GM13976 (cell line): ENCODE measurements around the gene RNF145.

ENCODE experiments used
- DNase-seq: peaks from one replicate; pipeline ENCODE4 v3.0.0; 2012; ENCODE audit warnings: low spot score
- in situ Hi-C: fragments of 300-500 bp; cut with MboI; formaldehyde crosslinking; loops from one replicate; pipeline ENCODE4 v1.12.0; 2022; ENCODE audit warnings: low sequenced_read_pairs, mixed read lengths, inconsistent platforms; ENCODE audit not compliant: unreplicated experiment
- TF ChIP-seq, protein P1 (sequence below): IDR thresholded peaks from 2 replicates; pipeline ENCODE4 v1.5.1; 2012; ENCODE audit warnings: borderline replicate concordance, mild to moderate bottlenecking; ENCODE audit not compliant: insufficient read depth; ENCODE audit errors: extremely low read depth, missing control alignments, control extremely low read depth

RNF145 gene

DNA sequence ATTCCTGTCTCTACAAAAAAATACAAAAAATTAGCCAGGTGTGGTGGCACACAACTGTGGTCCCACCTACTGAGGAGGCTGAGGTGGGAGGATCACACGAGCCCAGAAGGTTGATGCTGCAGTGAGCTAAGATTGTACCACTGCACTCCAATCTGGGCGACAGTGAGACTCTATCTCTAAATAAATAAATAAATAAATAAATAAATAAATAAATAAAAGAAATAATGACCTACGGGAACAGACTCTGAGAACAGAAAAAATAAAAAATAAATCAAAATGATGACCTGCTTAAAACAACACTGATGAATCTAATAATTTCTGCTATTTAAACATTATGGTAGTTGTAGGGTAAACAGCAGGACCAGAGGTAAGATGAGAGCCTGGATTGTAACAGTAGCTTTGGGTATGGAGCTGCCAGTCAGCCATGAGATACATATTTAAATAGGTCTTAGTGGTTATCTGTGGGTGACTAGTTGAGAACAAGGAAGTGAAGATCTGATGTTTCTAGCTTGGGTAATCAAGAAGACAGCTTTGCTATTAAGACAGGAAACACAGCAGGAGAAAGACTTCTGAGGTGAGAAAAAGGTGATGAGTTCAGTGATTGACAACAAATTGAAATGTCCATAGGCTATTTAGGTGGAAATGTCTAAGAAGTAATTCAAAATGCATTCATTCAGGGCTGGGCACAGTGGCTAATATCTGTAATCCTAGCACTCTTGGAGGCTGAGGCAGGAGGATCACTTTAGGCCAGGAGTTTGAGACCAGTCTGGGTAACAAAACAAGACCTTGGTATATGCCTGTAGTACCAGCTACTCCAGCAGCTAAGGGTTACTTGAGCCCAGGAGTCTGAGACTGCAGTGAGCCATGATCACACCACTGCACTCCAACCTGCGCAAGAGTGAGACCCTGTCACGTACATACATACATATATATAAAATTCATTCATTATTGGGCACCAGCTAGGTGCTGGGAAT, 11.0 kb downstream of the RNF145 start:
- in situ Hi-C loops = no loop called here
- DNase-seq = peak; percentile 58
- TF ChIP-seq, protein P1, sequence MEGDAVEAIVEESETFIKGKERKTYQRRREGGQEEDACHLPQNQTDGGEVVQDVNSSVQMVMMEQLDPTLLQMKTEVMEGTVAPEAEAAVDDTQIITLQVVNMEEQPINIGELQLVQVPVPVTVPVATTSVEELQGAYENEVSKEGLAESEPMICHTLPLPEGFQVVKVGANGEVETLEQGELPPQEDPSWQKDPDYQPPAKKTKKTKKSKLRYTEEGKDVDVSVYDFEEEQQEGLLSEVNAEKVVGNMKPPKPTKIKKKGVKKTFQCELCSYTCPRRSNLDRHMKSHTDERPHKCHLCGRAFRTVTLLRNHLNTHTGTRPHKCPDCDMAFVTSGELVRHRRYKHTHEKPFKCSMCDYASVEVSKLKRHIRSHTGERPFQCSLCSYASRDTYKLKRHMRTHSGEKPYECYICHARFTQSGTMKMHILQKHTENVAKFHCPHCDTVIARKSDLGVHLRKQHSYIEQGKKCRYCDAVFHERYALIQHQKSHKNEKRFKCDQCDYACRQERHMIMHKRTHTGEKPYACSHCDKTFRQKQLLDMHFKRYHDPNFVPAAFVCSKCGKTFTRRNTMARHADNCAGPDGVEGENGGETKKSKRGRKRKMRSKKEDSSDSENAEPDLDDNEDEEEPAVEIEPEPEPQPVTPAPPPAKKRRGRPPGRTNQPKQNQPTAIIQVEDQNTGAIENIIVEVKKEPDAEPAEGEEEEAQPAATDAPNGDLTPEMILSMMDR = no peak

- no peak for DNase-seq
- in situ Hi-C loops = no loop called here
These were observed 13.6 kb downstream of the RNF145 start for GRCh38 chr5:159195775-159196174.

DNA sequence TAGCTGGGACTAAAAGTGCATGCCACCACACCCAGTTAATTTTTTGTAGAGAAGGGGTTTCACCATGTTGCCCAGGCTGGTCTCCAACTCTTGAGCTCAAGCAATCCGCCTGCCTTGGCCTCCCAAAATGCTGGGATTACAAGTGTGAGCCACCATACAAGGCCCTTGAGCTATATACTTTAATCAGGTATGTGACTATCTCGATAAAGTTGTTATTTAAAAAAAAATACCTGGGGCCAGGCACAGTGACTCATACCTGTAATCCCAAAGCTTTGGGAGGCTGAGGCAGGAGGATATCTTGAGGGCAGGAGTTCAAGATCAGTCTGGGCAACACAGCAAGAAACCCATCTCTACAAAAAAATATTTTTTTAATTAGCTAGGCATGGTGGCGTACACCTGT, 19.2 kb downstream of the RNF145 start:
- in situ Hi-C loops = no loop called here
- DNase-seq = no peak
- TF ChIP-seq, protein P1 = no peak

More at GRCh38 chr5:159195775-159196174, 13.6 kb downstream of the RNF145 start:
- TF ChIP-seq, protein P1 = no peak

DNA sequence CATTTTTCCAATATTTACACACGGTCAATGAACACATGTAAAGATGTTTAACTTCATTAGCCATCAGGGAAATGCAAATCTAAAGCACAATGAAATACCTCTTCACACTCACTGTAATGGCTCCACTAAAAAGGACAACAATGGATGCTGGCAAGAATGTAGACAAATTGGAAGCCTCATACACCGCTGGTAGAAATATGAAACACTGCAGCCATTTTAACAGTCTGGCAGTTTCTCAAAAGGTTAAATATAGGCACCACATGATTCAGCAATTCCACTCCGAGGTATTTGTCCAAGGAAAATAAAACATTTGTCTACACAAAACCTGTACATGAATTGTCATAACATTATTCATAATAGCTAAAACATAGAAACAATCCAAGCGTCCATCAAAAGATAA, 20.0 kb downstream of the RNF145 start:
- TF ChIP-seq, protein P1 = no peak
- in situ Hi-C loops = no loop called here
- DNase-seq = no peak

GRCh38 chr5:159187719-159188118, 21.6 kb downstream of the RNF145 start:
- no peak for DNase-seq
- TF ChIP-seq, protein P1 = no peak
- in situ Hi-C loops = no loop called here

DNA sequence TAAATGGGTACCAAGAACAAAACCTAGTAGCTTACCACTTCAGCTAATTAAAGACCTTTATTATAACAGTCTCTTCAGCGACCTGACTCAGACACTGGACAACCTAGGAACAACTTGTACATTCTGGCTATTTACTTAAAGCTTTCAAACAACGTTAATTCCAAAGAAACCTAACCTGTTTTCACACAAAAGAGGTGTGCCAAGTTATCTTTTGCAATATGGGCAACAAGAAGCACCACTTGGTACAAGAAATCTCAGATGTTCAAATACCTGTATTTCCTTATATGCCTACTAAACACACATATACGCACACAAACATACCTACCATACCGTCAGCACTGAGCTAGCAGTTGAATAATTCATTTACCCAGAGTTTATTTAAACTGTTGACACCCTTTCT, 23.0 kb downstream of the RNF145 start:
- no peak for DNase-seq
- in situ Hi-C loops = no loop called here
- TF ChIP-seq, protein P1 = no peak
